Pancreas (tissue), 10 donors: Measurements from ENCODE around the gene TBX5. TPM values are rescaled to one million over a fixed set of nuclear protein-coding genes. Genes with fewer than 3 reads are reported as not detected.

Experiments used
- ATAC-seq, 4 donors: fragments of 200-7000 bp; cut with Tn5 transposase; one replicate each; pipeline versions ENCODE4 v1.8.0 to v1.9.1; 2020; ENCODE audit warnings: mild to moderate bottlenecking in 4 of 4, moderate library complexity in 4 of 4
- DNase-seq, 6 donors: peaks; one replicate each; pipeline ENCODE4 v3.0.0-alpha.2; 2020
- FAIRE-seq: peaks from 2 replicates; lab custom pipeline; 2012; peaks lifted over from hg19 to GRCh38; lab: Jason Lieb, UNC
- H3K27ac ChIP-seq, 4 donors: fragments of 200-600 bp; sonication (generic); 1 replicate in 3 of 4; 2 replicates in 1 of 4; pipeline versions ENCODE4 v1.5.0 to v1.8.0; 2020
- H3K27me3 ChIP-seq, 4 donors: fragments of 200-600 bp; one replicate each; pipeline ENCODE4 v1.8.0; 2021
- H3K36me3 ChIP-seq, 3 donors: fragments of 200-600 bp; sonication (generic) in 1 of 3; one replicate each; pipeline versions ENCODE4 v1.5.0 to v1.8.0; 2020 to 2021
- H3K4me1 ChIP-seq, 3 donors: fragments of 200-600 bp; one replicate each; pipeline ENCODE4 v1.8.0; 2021
- H3K4me3 ChIP-seq, 4 donors: fragments of 200-600 bp; sonication (generic) in 2 of 4; one replicate each; pipeline versions ENCODE4 v1.5.0 to v1.8.0; 2020 to 2021
- H3K9me3 ChIP-seq, 4 donors: fragments of 200-600 bp; one replicate each; pipeline ENCODE4 v1.8.0; 2021
- CTCF ChIP-seq, 4 donors: fragments of 200-600 bp; sonication (generic) in 3 of 4; IDR thresholded peaks; one replicate each; pipeline versions ENCODE4 v1.5.0 to v1.8.0; 2021; ENCODE audit warnings: antibody characterized with exemption in 4 of 4
- WGBS, 2 donors: extraction: QIAGEN DNeasy Blood & Tissue Kit; methylation state at CpG; one replicate each; pipeline ENCODE4 v1.1.7; 2013; 5-methylcytosine and 5-hydroxymethylcytosine counted together
- intact Hi-C, 3 donors: fragments of 100-400 bp; cut with DNase I; formaldehyde crosslinking; loops; one replicate each; pipeline versions ENCODE4 v1.11.1 to v1.14.2; 2022
- polyA plus RNA-seq, 2 donors: library from polyadenylated mRNA; stranded (reverse); fragments of 200-250 nt; gene quantifications; one replicate each; pipeline ENCODE4 v1.2.3, GENCODE V29; 2013
- total RNA-seq, 6 donors: library from RNA; stranded (reverse); fragmentation: NEBNext Ultra II Directional in 4 of 6; extraction: Animal tissue kit (Norgen Biotek cat#: 25700) in 4 of 6; gene quantifications; one replicate each; pipeline versions ENCODE4 v1.2.1 to v1.2.4, GENCODE V29; 2021 to 2023
- donor health status: healthy with polysubstance abuse.
- donor health status: DM: no; HTN: no; CAD: no; lungs with moderate emphysema.
- donor health status: DM: no; HTN: no; CAD: no.
- donor health status: control.
- donor health status: control.
- donor health status: Bipolar disorder and iron deficiency.
- donor health status: DM: yes; HTN: yes; CAD: no.
- donor health status: DM: no; HTN: no; CAD: no.
- donor health status: DM: no; HTN: no; CAD: no.
- donor health status: DM: yes; HTN: yes; CAD: no.

Gene TBX5
- total and polyA plus RNA-seq, 8 donors, result 0.02 TPM; not detected in 7

GRCh38 chr12:114420944-114421335 lies 15.0 kb upstream of the TBX5 start:
- Histone ChIP-seq H3K27ac (no peak overlapping the region), H3K4me3 (no peak overlapping the region), H3K9me3 (no peaks in the 10 kb centered on the region), H3K27me3 (no peaks in the 10 kb centered on the region), H3K4me1 (no peaks in the 10 kb centered on the region), H3K36me3 (no peaks in the 10 kb centered on the region)
- WGBS, 2 donors, result 53 to 58% methylated on average over 4 of the region's 4 CpGs
- intact Hi-C loops, result no loop called here
- DNase-seq (no peak), ATAC-seq (no peak), FAIRE-seq (no peak)
- TF ChIP-seq CTCF (IDR thresholded peaks at IDR 0.05), result no peak

- no peaks in the 10 kb centered on the region for H3K36me3 ChIP-seq
- 40 to 47% methylated on average over 8 of the region's 8 CpGs for WGBS, 2 donors
- intact Hi-C loops, result no loop called here
- TF ChIP-seq CTCF (IDR thresholded peaks at IDR 0.05), result no peak
- DNase-seq (no peak), ATAC-seq (no peak), FAIRE-seq (no peak)
- no peak overlapping the region for H3K27ac ChIP-seq
- no peaks in the 10 kb centered on the region for H3K27me3 ChIP-seq
- H3K4me1 ChIP-seq, result no peaks in the 10 kb centered on the region
- H3K9me3 ChIP-seq, result no peaks in the 10 kb centered on the region
- H3K4me3 ChIP-seq, result no peak overlapping the region
Observed at GRCh38 chr12:114420182-114420943, 14.4 kb upstream of the TBX5 start.

GRCh38 chr12:114416028-114416427 lies 10.1 kb upstream of the TBX5 start:
- Histone ChIP-seq H3K4me1 (no peaks in the 10 kb centered on the region), H3K36me3 (no peaks in the 10 kb centered on the region), H3K4me3 (no peak overlapping the region), H3K9me3 (no peaks in the 10 kb centered on the region), H3K27ac (no peak overlapping the region), H3K27me3 (peaks cover 0 to 16% (median 4%) of the 10 kb centered on the region in 4 donors)
- no peak for FAIRE-seq
- intact Hi-C loops, result no loop called here
- TF ChIP-seq CTCF (IDR thresholded peaks at IDR 0.05), result no peak
- no peak for DNase-seq
- WGBS, 2 donors, result 40 to 46% methylated on average over 4 of the region's 4 CpGs
- no peak for ATAC-seq

- ATAC-seq (no peak), DNase-seq (no peak), FAIRE-seq (no peak)
- no peaks in the 10 kb centered on the region for H3K4me1 ChIP-seq
- H3K27ac ChIP-seq, result no peak overlapping the region
- peaks cover 0 to 20% (median 4%) of the 10 kb centered on the region in 4 donors for H3K27me3 ChIP-seq
- no peaks in the 10 kb centered on the region for H3K36me3 ChIP-seq
- no peak for TF ChIP-seq CTCF (IDR thresholded peaks at IDR 0.05)
- H3K9me3 ChIP-seq, result no peaks in the 10 kb centered on the region
- no peak overlapping the region for H3K4me3 ChIP-seq
- WGBS, 2 donors, result 23% methylated on average over 7 of the region's 7 CpGs
- intact Hi-C loops, result no loop called here
Observed at GRCh38 chr12:114415525-114415868, 9.6 kb upstream of the TBX5 start.

GRCh38 chr12:114414866-114415524 lies 9.1 kb upstream of the TBX5 start:
- no peak for TF ChIP-seq CTCF (IDR thresholded peaks at IDR 0.05)
- Histone ChIP-seq H3K36me3 (no peaks in the 10 kb centered on the region), H3K9me3 (no peaks in the 10 kb centered on the region), H3K27ac (no peak overlapping the region), H3K27me3 (peaks cover 0 to 23% (median 4%) of the 10 kb centered on the region in 4 donors), H3K4me3 (no peak overlapping the region), H3K4me1 (no peaks in the 10 kb centered on the region)
- no peak for FAIRE-seq
- ATAC-seq, result no peak
- DNase-seq, result no peak
- WGBS, 2 donors, result 23 to 24% methylated on average over 11 of the region's 11 CpGs
- intact Hi-C loops, result no loop called here
